Fibroblast of upper back skin (primary cell): ENCODE results near the gene ZNF407.

Source experiments
- DNase-seq: peaks from one replicate; pipeline ENCODE4 v3.0.0-alpha.2; 2013

Gene ZNF407

GRCh38 chr18:75033516-75033915, 435.8 kb downstream of the ZNF407 start:
- DNase-seq: no peak

DNA sequence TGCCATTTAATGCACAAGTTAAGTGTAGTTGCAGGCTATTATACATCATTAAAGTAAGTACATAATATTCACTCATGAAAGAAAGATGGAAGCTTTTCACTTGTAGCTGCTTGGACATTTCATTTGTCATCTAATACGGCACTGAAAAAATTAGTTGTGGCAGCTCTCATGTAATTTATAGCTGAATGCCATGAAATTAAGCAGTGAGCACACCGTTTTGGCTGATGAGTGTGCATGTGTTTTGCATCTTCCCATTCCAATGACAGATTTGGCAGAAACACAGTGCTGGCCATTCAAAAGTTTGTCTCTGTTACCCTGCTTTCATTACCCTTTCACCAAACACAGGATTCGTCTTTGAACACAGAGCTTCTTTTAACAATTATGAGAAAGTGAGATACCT, 437.3 kb downstream of the ZNF407 start:
- DNase-seq: no peak

DNA sequence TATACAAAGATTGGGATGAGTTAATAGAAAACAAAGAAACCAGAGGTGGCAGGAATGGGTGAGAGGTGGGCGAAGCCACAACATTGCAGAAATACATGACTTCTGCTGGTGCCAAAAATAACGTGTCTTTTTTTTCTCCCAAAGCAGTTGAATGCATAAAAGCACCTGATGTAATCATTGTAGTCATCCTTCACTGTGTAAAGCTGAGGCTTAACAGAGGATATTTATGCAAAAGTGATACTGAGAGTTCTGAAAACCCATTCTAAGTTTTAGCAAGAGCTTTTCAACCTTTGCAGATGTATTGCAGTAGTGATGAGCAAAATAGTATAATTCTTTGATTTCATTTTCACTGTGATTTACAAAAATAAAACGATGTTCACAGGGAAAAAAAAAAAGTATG, 438.3 kb downstream of the ZNF407 start:
- DNase-seq: no peak

DNA sequence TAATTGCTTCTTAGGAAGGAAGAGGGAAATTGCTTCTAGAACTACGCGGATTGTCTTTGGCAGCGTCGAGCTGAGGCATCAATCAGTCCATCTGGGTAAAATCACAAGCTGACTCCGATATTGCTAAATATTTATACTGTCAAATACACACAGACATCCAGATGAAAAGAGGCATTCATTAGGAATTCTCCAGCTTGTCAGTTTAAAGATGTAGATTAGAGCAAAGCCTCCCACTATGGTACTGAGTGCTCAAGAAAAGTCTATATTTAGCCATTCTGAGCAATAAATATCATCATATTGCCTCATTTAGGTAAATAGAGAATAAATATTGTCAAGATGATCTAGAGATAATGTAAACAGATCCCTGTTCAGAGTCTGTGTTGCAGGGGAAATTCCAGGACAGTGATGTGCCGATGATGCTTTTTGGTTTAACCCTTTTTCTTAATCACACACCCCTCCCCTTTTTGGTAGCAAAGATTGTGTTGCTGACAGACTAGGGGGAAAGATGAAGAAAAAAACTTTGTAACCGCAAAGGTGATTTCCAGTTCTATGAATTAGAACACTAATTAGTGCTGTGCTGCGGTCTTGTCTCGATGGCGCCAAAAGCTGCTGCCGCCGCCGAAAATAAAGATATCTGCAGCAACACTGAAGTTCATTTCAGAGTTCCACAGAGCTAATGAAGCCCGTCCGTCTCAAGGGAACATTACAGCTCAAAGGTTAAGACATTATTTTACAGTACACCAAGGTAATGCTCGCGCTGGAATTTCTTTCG, 439.4 kb downstream of the ZNF407 start:
- peak; percentile 10 for DNase-seq

DNA sequence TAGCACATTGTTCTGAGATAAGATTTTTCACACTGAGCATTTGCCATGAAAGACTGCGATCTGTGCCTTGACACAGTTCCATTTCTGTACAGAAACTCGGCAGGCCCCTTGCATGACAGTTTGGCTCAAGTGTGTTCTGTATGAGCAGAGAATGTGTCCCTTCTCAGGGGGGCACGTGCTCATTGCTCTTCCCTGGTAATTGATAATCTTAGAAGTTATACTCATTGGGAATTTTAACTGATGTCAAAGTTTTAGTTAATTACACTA, 440.0 kb downstream of the ZNF407 start:
- DNase-seq: no peak

GRCh38 chr18:75041586-75041985, 443.9 kb downstream of the ZNF407 start:
- peak; percentile 27 for DNase-seq

GRCh38 chr18:75043478-75043877, 445.8 kb downstream of the ZNF407 start:
- DNase-seq: no peak

DNA sequence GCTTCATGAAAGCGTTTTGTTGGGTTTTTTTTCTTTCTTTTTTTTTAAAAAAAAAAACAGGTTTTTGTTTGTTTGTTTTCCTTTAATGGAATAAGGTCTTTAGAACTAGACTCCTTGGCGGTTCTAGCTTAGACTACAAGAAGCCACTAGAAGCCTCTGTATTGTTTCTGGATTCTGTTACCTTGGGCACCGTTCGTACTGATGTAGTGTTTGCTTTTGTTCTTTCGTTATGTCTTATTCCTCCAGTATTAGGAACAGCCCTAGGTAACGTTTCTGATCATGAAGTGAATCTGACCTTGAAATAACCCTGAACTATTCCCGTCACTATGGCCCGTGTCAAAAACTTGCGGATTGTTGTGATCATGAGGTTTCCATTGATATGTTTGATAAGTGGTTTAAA, 446.6 kb downstream of the ZNF407 start:
- no peak for DNase-seq

DNA sequence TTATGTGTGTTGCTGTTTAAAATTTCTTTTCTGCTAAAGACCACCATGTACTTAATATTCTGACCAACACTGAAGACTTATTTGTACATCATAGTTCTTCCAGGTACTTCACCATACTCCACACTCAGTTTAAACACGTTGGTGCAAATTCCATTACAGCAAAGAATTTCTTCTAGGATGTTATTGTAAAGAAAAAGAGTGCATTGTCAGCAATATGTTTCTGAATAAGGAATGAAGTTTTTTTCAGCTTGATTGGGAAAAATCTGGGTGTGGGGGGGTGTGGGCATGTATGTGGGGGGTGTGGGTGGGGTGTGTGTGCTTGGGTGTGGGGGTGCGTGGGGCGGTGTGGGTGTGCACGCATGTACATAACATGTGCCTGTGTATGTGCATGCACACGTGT, 447.1 kb downstream of the ZNF407 start:
- no peak for DNase-seq

DNA sequence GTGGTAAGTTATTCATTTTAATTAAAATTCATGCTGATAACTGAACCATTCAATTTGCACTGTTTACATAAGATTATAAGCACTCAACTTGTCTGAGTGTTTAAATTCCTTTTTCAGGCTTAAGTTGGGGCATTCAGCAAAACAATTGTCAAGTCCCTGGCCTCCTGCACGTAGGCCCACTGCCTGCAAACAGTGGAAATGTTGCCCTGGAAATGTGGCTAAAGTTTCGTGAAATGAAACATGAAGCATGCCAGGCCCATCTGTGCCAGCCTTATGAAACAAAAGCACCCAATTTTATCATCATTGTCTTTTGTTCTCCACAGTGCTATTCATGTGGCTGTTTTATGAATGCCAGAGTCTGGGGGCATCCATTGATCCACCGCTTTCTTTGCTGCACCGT, 447.6 kb downstream of the ZNF407 start:
- DNase-seq: no peak

DNA sequence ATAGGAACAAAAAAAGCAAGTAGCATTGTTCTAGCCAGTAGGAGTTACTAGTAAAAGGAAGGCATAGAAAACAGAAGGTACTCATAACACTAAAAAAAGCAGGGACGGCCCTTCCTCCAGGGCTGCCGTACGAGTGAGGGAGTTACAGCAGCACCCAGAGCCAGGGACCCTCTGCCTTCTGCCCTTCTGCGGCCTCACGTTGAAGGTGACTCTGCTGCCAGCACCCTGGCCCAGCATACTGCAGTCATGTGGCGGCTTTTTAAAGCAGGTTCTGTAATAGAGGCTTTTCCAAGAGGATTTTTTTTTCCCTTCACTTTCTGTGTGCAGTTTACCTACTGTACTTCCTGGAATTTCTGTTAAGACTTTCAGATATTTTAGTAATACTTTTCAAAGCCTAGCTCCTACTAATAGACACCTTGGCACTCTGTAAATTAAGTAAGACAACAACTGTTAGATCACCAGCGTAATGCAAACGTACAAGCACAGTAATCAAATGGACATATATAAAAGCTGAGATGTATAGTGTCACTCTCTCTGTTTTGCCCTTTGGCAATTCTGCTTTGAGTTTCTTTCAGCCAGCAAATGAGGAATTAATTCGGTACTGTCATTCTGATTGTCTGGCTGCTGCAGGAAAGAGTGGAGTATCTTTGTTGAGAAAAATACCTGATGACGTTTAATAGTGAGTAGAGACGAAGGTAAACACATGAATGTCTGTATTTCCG, 449.7 kb downstream of the ZNF407 start:
- no peak for DNase-seq

DNA sequence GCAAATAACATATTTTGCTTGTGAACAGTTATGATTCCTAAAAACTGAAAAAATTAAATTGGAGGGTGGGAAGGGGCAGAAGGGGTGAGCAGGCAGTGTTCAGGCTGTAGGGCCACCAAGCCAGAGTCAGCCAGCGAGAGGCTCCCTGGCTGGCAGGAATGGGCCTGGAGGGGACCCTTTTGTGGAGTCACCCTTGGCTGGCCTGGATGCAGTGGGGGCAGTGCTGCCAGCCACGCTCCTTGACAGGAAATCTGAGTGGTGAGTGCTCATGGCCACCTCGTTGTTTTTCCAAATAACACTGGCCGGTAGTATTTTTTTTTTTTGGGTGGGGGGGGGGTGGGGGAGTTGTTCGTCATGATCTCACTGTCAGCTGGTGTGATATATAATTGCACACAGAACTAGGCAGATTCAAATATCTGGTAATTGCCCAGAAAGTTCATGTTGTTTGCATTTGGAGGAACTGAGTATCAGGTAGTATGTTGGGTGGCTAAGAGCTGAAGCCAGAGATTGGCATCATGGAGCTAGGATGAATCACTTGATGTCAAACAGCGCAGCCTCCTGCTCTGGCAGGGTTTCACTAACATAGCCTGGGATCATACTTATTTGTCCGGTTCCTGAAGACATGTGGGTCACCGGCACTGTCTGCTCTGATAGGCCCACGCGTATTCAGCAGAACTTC, 451.2 kb downstream of the ZNF407 start:
- DNase-seq: no peak

- no peak for DNase-seq
Observed at GRCh38 chr18:75049455-75049789, 451.8 kb downstream of the ZNF407 start.

- no peak for DNase-seq
Observed at GRCh38 chr18:75051757-75052156, 454.1 kb downstream of the ZNF407 start.

GRCh38 chr18:75052475-75052874, 454.8 kb downstream of the ZNF407 start:
- DNase-seq: no peak

GRCh38 chr18:75053028-75053629, 455.5 kb downstream of the ZNF407 start:
- no peak for DNase-seq

- no peak for DNase-seq
Observed at GRCh38 chr18:75054046-75054445, 456.4 kb downstream of the ZNF407 start.

- DNase-seq: no peak
Observed at GRCh38 chr18:75054611-75055010, 456.9 kb downstream of the ZNF407 start.

- no peak for DNase-seq
Observed at GRCh38 chr18:75057169-75057960, 459.7 kb downstream of the ZNF407 start.

- no peak for DNase-seq
Observed at GRCh38 chr18:75060185-75060584, 462.5 kb downstream of the ZNF407 start.

DNA sequence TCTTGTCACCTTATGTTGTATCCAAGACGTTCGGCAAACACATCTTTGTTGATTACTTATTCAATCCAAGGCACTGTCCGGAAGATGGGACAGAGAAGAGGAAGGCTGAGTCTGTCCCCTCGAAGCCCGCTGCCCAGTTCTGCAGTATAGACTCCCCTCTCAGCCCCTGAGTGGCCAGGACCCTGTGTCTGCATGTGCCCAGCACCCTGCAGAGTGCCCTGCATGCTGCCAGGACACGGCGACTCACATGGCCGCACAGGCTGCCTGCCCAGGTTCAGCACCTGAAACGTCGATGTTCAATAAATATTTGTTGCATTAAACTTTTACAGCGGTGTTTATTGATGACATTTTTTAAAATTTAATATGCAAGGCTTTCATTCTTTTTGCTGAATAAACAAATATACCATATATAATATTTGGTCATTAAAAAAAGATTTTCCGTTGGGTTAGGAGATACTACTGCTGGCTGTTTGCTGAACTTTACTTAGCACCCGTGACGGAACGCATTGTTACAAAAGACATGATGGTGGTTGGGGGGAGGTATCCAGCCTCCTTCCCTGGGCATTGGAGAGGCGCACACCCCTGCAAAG, 464.7 kb downstream of the ZNF407 start:
- DNase-seq: no peak

GRCh38 chr18:75063196-75063595, 465.5 kb downstream of the ZNF407 start:
- DNase-seq: no peak
